Gastroesophageal sphincter (tissue), 4 donors: Measurements from ENCODE around the gene DRC1. TPM values are rescaled to one million over a fixed set of nuclear protein-coding genes. Genes with fewer than 3 reads are reported as not detected.

ENCODE experiments used
- ATAC-seq: fragments of 150-250 bp; one replicate; pipeline ENCODE4 v1.9.1; 2016; ENCODE audit warnings: mild to moderate bottlenecking, moderate library complexity
- H3K27ac ChIP-seq, 4 donors: fragments of 200-600 bp; sonication (generic) in 3 of 4; 1 replicate in 3 of 4; 2 replicates in 1 of 4; pipeline ENCODE4 v1.5.1; 2016 to 2019
- H3K27me3 ChIP-seq: fragments of 200-600 bp; sonication (generic); one replicate; pipeline ENCODE4 v1.5.1; 2019
- H3K36me3 ChIP-seq, 2 donors: fragments of 200-600 bp; sonication (generic); one replicate each; pipeline ENCODE4 v1.5.1; 2019; ENCODE audit warnings: control low read depth in 1 of 2
- H3K4me1 ChIP-seq, 3 donors: fragments of 200-600 bp; sonication (generic); 1 replicate in 2 of 3; 2 replicates in 1 of 3; pipeline ENCODE4 v1.5.1; 2016 to 2019; ENCODE audit warnings: control low read depth in 2 of 3
- H3K4me3 ChIP-seq, 2 donors: fragments of 200-600 bp; sonication (generic); one replicate each; pipeline ENCODE4 v1.5.1; 2019; ENCODE audit warnings: mild to moderate bottlenecking in 1 of 2, moderate library complexity in 1 of 2
- H3K9me3 ChIP-seq, 3 donors: fragments of 200-600 bp; sonication (generic); one replicate each; pipeline ENCODE4 v1.5.1; 2017 to 2019; ENCODE audit warnings: control low read depth in 2 of 3
- CTCF ChIP-seq, 4 experiments: fragments of 200-600 bp in 2 of 4; fragments of 450-650 bp in 2 of 4; sonication (generic) in 1 of 4; IDR thresholded peaks; one replicate each; pipeline ENCODE4 v1.5.1; 2017 to 2019; ENCODE audit warnings: antibody characterized with exemption in 4 of 4, mild to moderate bottlenecking in 2 of 4, moderate library complexity in 2 of 4
- EP300 ChIP-seq: sonication (generic); formaldehyde crosslinking; IDR thresholded peaks from one replicate; pipeline ENCODE4 v1.6.1; 2017; ENCODE audit warnings: antibody characterized with exemption, mild to moderate bottlenecking
- POLR2A ChIP-seq, 2 donors: fragments of 450-650 bp; IDR thresholded peaks; one replicate each; pipeline ENCODE4 v1.6.1; 2017; ENCODE audit warnings: antibody characterized with exemption in 2 of 2, mild to moderate bottlenecking in 2 of 2, moderate library complexity in 1 of 2
- POLR2AphosphoS5 ChIP-seq: sonication (generic); formaldehyde crosslinking; IDR thresholded peaks from one replicate; pipeline ENCODE4 v1.6.1; 2017; ENCODE audit warnings: antibody characterized with exemption
- WGBS, 2 donors: methylation state at CpG; one replicate each; pipeline ENCODE4 v1.1.5; 2018; ENCODE audit warnings: low coverage in 1 of 2; 5-methylcytosine and 5-hydroxymethylcytosine counted together
- total RNA-seq, 4 donors: library from RNA; depleted of rRNA; stranded (reverse); fragments of >200 nt; gene quantifications; one replicate each; pipeline ENCODE4 v1.1.0, GENCODE V29; 2016

Gene DRC1
- total RNA-seq, 4 donors from 2014 or later, result 0.27 to 2.3 (median 0.54) TPM; not detected in 1

GRCh38 chr2:26489213-26489850 is 87.6 kb downstream of the DRC1 start:
- TF ChIP-seq CTCF (IDR thresholded peaks at IDR 0.05) (no peak), EP300 (no peak), POLR2AphosphoS5 (no peak), POLR2A (IDR thresholded peaks at IDR 0.05) (no peak)
- H3K4me1 ChIP-seq, result peaks cover 0 to under 1% (median 0%) of the 10 kb centered on the region in 3 donors
- 89% methylated on average over 6 of the region's 19 CpGs; no CpG with 5 or more reads in 1 of the 2 donors for WGBS, 2 donors
- no peak overlapping the region for H3K4me3 ChIP-seq
- no peaks in the 10 kb centered on the region for H3K36me3 ChIP-seq
- no peaks in the 10 kb centered on the region for H3K9me3 ChIP-seq
- peaks cover 18% of the 10 kb centered on the region for H3K27me3 ChIP-seq
- no peak overlapping the region for H3K27ac ChIP-seq
- no peak for ATAC-seq

- Histone ChIP-seq H3K27ac (no peak overlapping the region), H3K36me3 (no peaks in the 10 kb centered on the region), H3K9me3 (no peaks in the 10 kb centered on the region), H3K27me3 (peaks cover 5% of the 10 kb centered on the region), H3K4me3 (no peak overlapping the region), H3K4me1 (no peaks in the 10 kb centered on the region)
- TF ChIP-seq CTCF (IDR thresholded peaks at IDR 0.05) (no peak), POLR2A (IDR thresholded peaks at IDR 0.05) (no peak), EP300 (no peak), POLR2AphosphoS5 (no peak)
- WGBS, 2 donors, result 67 to 79% methylated on average over 4 to 7 of the region's 8 CpGs
- ATAC-seq, result no peak
Measured at GRCh38 chr2:26491563-26492167, 89.9 kb downstream of the DRC1 start.

GRCh38 chr2:26492749-26493515 is 91.2 kb downstream of the DRC1 start:
- Histone ChIP-seq H3K9me3 (no peaks in the 10 kb centered on the region), H3K27me3 (peaks cover 8% of the 10 kb centered on the region), H3K27ac (no peak overlapping the region), H3K4me1 (no peaks in the 10 kb centered on the region), H3K4me3 (no peak overlapping the region), H3K36me3 (no peaks in the 10 kb centered on the region)
- TF ChIP-seq POLR2A (IDR thresholded peaks at IDR 0.05), result no peak
- no peak for TF ChIP-seq EP300
- no peak for TF ChIP-seq POLR2AphosphoS5
- TF ChIP-seq CTCF (IDR thresholded peaks at IDR 0.05), result no peak
- no peak for ATAC-seq
- 81% methylated on average over 3 of the region's 7 CpGs; no CpG with 5 or more reads in 1 of the 2 donors for WGBS, 2 donors

- no peak for ATAC-seq
- Histone ChIP-seq H3K27ac (no peak overlapping the region), H3K27me3 (peaks cover 13% of the 10 kb centered on the region), H3K9me3 (no peaks in the 10 kb centered on the region), H3K4me1 (no peaks in the 10 kb centered on the region), H3K4me3 (no peak overlapping the region), H3K36me3 (no peaks in the 10 kb centered on the region)
- TF ChIP-seq CTCF (IDR thresholded peaks at IDR 0.05), result no peak
- no peak for TF ChIP-seq EP300
- no peak for TF ChIP-seq POLR2A (IDR thresholded peaks at IDR 0.05)
- TF ChIP-seq POLR2AphosphoS5, result no peak
- 79 to 91% methylated on average over 8 to 9 of the region's 10 CpGs for WGBS, 2 donors
Measured at GRCh38 chr2:26493566-26493965, 91.8 kb downstream of the DRC1 start.
